NB4 (cell line): Measurements from ENCODE around the gene IFNA6.
"Not testable (repeated sequence)": the region's sequence is repeated elsewhere in the genome, so short reads cannot be mapped to it uniquely, and the experiment has no call there.

Experiments
- MAX ChIP-seq: IDR thresholded peaks from 2 replicates; pipeline ENCODE4 v1.6.1; 2011; ENCODE audit warnings: low read depth, low read length
- TF ChIP-seq, protein P1 (sequence below): IDR thresholded peaks from one replicate; pipeline ENCODE4 v1.5.1; 2012; ENCODE audit warnings: low read depth, low read length

GRCh38 chr9:21371467-21371866 is 20.8 kb upstream of the IFNA6 start:
- TF ChIP-seq, protein P1, sequence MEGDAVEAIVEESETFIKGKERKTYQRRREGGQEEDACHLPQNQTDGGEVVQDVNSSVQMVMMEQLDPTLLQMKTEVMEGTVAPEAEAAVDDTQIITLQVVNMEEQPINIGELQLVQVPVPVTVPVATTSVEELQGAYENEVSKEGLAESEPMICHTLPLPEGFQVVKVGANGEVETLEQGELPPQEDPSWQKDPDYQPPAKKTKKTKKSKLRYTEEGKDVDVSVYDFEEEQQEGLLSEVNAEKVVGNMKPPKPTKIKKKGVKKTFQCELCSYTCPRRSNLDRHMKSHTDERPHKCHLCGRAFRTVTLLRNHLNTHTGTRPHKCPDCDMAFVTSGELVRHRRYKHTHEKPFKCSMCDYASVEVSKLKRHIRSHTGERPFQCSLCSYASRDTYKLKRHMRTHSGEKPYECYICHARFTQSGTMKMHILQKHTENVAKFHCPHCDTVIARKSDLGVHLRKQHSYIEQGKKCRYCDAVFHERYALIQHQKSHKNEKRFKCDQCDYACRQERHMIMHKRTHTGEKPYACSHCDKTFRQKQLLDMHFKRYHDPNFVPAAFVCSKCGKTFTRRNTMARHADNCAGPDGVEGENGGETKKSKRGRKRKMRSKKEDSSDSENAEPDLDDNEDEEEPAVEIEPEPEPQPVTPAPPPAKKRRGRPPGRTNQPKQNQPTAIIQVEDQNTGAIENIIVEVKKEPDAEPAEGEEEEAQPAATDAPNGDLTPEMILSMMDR: not testable (repeated sequence)
- TF ChIP-seq MAX: not testable (repeated sequence)
